Smooth muscle cell (in vitro differentiated cells): ENCODE data around the gene STK39. TPM values are rescaled to one million over a fixed set of nuclear protein-coding genes. Genes with fewer than 3 reads are reported as not detected.

ENCODE experiments used
- DNase-seq: peaks from one replicate; lab custom pipeline; 2025; ENCODE audit not compliant: unreplicated experiment; lab: John Stamatoyannopoulos, UW
- H2AFZ ChIP-seq: fragments of 200-600 bp; sonication (generic); 2 replicates; pipeline ENCODE4 v1.6.0; 2016; ENCODE audit warnings: antibody characterized with exemption, low read depth, mild to moderate bottlenecking
- H3F3A ChIP-seq: fragments of 200-600 bp; sonication (generic); 2 replicates; pipeline ENCODE4 v1.6.0; 2017; ENCODE audit warnings: antibody characterized with exemption, low read depth
- H3K27ac ChIP-seq: fragments of 200-600 bp; sonication (generic); 2 replicates; pipeline ENCODE4 v1.5.1; 2016; ENCODE audit warnings: low read depth, mild to moderate bottlenecking
- H3K27me3 ChIP-seq: fragments of 200-600 bp; sonication (generic); 2 replicates; pipeline ENCODE4 v1.6.1; 2016; ENCODE audit warnings: low read depth, mild to moderate bottlenecking
- H3K36me3 ChIP-seq: fragments of 200-600 bp; sonication (generic); 2 replicates; pipeline ENCODE4 v1.5.1; 2016; ENCODE audit warnings: low read depth
- H3K4me1 ChIP-seq: fragments of 200-600 bp; sonication (generic); 2 replicates; pipeline ENCODE4 v1.5.1; 2016; ENCODE audit warnings: low read depth
- H3K4me2 ChIP-seq: fragments of 200-600 bp; sonication (generic); 2 replicates; pipeline ENCODE4 v1.6.0; 2016; ENCODE audit warnings: mild to moderate bottlenecking
- H3K4me3 ChIP-seq: fragments of 200-600 bp; sonication (generic); 2 replicates; pipeline ENCODE4 v1.5.1; 2016; ENCODE audit warnings: mild to moderate bottlenecking
- H3K79me2 ChIP-seq: fragments of 200-600 bp; sonication (generic); 2 replicates; pipeline ENCODE4 v1.6.0; 2016; ENCODE audit warnings: low read depth, mild to moderate bottlenecking
- H3K9ac ChIP-seq: fragments of 200-600 bp; sonication (generic); 2 replicates; pipeline ENCODE4 v1.6.0; 2016; ENCODE audit warnings: low read depth
- H3K9me3 ChIP-seq: fragments of 200-600 bp; sonication (generic); replicated peaks from 2 replicates; pipeline ENCODE4 v1.5.1; 2016; ENCODE audit warnings: low read depth
- H4K20me1 ChIP-seq: fragments of 200-600 bp; sonication (generic); 2 replicates; pipeline ENCODE4 v1.6.0; 2016; ENCODE audit warnings: low read depth
- CTCF ChIP-seq: fragments of 200-600 bp; sonication (generic); IDR thresholded peaks from 2 replicates; pipeline ENCODE4 v1.5.1; 2017; ENCODE audit warnings: borderline replicate concordance, mild to moderate bottlenecking, antibody characterized with exemption; ENCODE audit not compliant: insufficient read depth, poor library complexity, severe bottlenecking
- WGBS: methylation state at CpG from one replicate; pipeline ENCODE4 v1.1.7; 2016; ENCODE audit warnings: low lambda C conversion rate; 5-methylcytosine and 5-hydroxymethylcytosine counted together
- polyA plus RNA-seq: library from polyadenylated mRNA; unstranded; fragments of >200 nt; fragmentation: Nextera tagmentation; extraction: Ambion mirVana; gene quantifications from 2 replicates; pipeline ENCODE4 v1.2.1, GENCODE V29; 2016
- total RNA-seq: library from RNA; depleted of rRNA; stranded (reverse); fragments of >200 nt; gene quantifications from 2 replicates; pipeline ENCODE4 v1.2.3, GENCODE V29; 2014

STK39 gene
- total and polyA plus RNA-seq, 2 experiments from 2014 or later, result 21.1 to 37.8 TPM

- no peak overlapping the region for H3K4me3 ChIP-seq
- H2AFZ ChIP-seq, result no peak overlapping the region
- no peak for TF ChIP-seq CTCF
- H3K4me2 ChIP-seq, result no peak overlapping the region
- H3K9ac ChIP-seq, result no peak overlapping the region
- WGBS, result 85% methylated on average over 6 of the region's 6 CpGs
- no peaks in the 10 kb centered on the region for H3K27me3 ChIP-seq
- no peaks in the 10 kb centered on the region for H3F3A ChIP-seq
- no peaks in the 10 kb centered on the region for H3K36me3 ChIP-seq
- peaks cover 90% of the 10 kb centered on the region for H3K79me2 ChIP-seq
- DNase-seq, result no peak
- peaks cover 11% of the 10 kb centered on the region for H3K4me1 ChIP-seq
- peaks cover 81% of the 10 kb centered on the region for H4K20me1 ChIP-seq
- H3K9me3 ChIP-seq, result no peaks in the 10 kb centered on the region
- H3K27ac ChIP-seq, result no peak overlapping the region
Observed at GRCh38 chr2:168200930-168201583, 46.3 kb downstream of the STK39 start.

GRCh38 chr2:168198476-168199207, 48.8 kb downstream of the STK39 start:
- WGBS, result 88% methylated on average over 7 of the region's 7 CpGs
- Histone ChIP-seq H3K36me3 (no peaks in the 10 kb centered on the region), H2AFZ (no peak overlapping the region), H3K79me2 (peaks cover 90% of the 10 kb centered on the region), H3K27ac (no peak overlapping the region), H4K20me1 (peaks cover 94% of the 10 kb centered on the region), H3F3A (no peaks in the 10 kb centered on the region), H3K4me2 (no peak overlapping the region), H3K4me3 (no peak overlapping the region), H3K9ac (no peak overlapping the region), H3K27me3 (no peaks in the 10 kb centered on the region), H3K4me1 (peaks cover 11% of the 10 kb centered on the region), H3K9me3 (no peaks in the 10 kb centered on the region)
- TF ChIP-seq CTCF, result no peak
- DNase-seq, result no peak

GRCh38 chr2:168196764-168197180, 50.6 kb downstream of the STK39 start:
- Histone ChIP-seq H3K79me2 (peaks cover 79% of the 10 kb centered on the region), H3K4me2 (no peak overlapping the region), H3K4me3 (no peak overlapping the region), H2AFZ (no peak overlapping the region), H3F3A (no peaks in the 10 kb centered on the region), H3K9ac (no peak overlapping the region), H3K36me3 (no peaks in the 10 kb centered on the region), H3K27ac (no peak overlapping the region), H4K20me1 (peaks cover 95% of the 10 kb centered on the region), H3K9me3 (no peaks in the 10 kb centered on the region), H3K4me1 (peaks cover 14% of the 10 kb centered on the region), H3K27me3 (no peaks in the 10 kb centered on the region)
- WGBS, result 97% methylated on average over 4 of the region's 4 CpGs
- no peak for DNase-seq
- no peak for TF ChIP-seq CTCF
